ENCODE measurements around the gene TRAPPC10. TPM values are rescaled to one million over a fixed set of nuclear protein-coding genes. Genes with fewer than 3 reads are reported as not detected.

The TRAPPC10 gene
- total RNA-seq, 1 donor from 2014 or later: 30.9 TPM

DNA sequence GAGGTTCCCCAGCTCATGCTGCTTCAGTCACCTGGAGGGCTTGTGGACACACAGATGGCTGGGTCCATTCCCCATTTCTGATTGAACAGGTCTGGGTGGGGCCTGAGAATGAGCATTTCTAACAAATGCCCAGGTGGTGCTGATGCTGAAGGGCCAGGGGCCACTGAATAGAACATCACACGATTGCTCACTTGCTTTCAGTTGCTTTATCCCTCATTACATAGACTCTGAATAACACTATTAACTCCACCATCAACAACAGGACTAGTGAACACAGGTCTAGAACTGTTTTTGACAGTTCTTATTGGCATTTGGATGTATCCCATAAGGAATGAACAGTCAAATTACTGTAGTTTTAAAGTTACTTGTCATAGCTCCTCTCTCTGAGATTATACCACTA, 12.1 kb downstream of the TRAPPC10 start:
- H3K27me3 ChIP-seq (ENCODE audit: control insufficient read depth, insufficient read depth, low read length): no peaks in the 10 kb centered on the region
- no peak overlapping the region for H3K4me3 ChIP-seq (ENCODE audit: low read depth, low read length)
- TF ChIP-seq, protein P1, sequence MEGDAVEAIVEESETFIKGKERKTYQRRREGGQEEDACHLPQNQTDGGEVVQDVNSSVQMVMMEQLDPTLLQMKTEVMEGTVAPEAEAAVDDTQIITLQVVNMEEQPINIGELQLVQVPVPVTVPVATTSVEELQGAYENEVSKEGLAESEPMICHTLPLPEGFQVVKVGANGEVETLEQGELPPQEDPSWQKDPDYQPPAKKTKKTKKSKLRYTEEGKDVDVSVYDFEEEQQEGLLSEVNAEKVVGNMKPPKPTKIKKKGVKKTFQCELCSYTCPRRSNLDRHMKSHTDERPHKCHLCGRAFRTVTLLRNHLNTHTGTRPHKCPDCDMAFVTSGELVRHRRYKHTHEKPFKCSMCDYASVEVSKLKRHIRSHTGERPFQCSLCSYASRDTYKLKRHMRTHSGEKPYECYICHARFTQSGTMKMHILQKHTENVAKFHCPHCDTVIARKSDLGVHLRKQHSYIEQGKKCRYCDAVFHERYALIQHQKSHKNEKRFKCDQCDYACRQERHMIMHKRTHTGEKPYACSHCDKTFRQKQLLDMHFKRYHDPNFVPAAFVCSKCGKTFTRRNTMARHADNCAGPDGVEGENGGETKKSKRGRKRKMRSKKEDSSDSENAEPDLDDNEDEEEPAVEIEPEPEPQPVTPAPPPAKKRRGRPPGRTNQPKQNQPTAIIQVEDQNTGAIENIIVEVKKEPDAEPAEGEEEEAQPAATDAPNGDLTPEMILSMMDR (IDR thresholded peaks at IDR 0.05; ENCODE audit: insufficient read depth, low read length, poor library complexity, severe bottlenecking): no peak
- H3K36me3 ChIP-seq (ENCODE audit: control insufficient read depth, insufficient read depth, low read length): no peaks in the 10 kb centered on the region
- no peak for DNase-seq (ENCODE audit: low read depth)

GRCh38 chr21:44024887-44025353, 12.8 kb downstream of the TRAPPC10 start:
- no peak for DNase-seq (ENCODE audit: low read depth)

GRCh38 chr21:44027607-44028286, 15.6 kb downstream of the TRAPPC10 start:
- DNase-seq (ENCODE audit: low read depth): no peak
- Histone ChIP-seq H3K27me3 (ENCODE audit: control insufficient read depth, insufficient read depth, low read length) (no peaks in the 10 kb centered on the region), H3K4me3 (ENCODE audit: low read depth, low read length) (no peak overlapping the region), H3K36me3 (ENCODE audit: control insufficient read depth, insufficient read depth, low read length) (no peaks in the 10 kb centered on the region)
- TF ChIP-seq, protein P1 (IDR thresholded peaks at IDR 0.05; ENCODE audit: insufficient read depth, low read length, poor library complexity, severe bottlenecking): no peak

More at GRCh38 chr21:44024887-44025353, 12.8 kb downstream of the TRAPPC10 start:
- TF ChIP-seq, protein P1 (IDR thresholded peaks at IDR 0.05; ENCODE audit: insufficient read depth, low read length, poor library complexity, severe bottlenecking): no peak
- no peaks in the 10 kb centered on the region for H3K36me3 ChIP-seq (ENCODE audit: control insufficient read depth, insufficient read depth, low read length)
- H3K4me3 ChIP-seq (ENCODE audit: low read depth, low read length): no peak overlapping the region
- no peaks in the 10 kb centered on the region for H3K27me3 ChIP-seq (ENCODE audit: control insufficient read depth, insufficient read depth, low read length)

GRCh38 chr21:44028287-44028659, 16.2 kb downstream of the TRAPPC10 start:
- no peak for DNase-seq (ENCODE audit: low read depth)
- H3K4me3 ChIP-seq (ENCODE audit: low read depth, low read length): no peak overlapping the region

DNA sequence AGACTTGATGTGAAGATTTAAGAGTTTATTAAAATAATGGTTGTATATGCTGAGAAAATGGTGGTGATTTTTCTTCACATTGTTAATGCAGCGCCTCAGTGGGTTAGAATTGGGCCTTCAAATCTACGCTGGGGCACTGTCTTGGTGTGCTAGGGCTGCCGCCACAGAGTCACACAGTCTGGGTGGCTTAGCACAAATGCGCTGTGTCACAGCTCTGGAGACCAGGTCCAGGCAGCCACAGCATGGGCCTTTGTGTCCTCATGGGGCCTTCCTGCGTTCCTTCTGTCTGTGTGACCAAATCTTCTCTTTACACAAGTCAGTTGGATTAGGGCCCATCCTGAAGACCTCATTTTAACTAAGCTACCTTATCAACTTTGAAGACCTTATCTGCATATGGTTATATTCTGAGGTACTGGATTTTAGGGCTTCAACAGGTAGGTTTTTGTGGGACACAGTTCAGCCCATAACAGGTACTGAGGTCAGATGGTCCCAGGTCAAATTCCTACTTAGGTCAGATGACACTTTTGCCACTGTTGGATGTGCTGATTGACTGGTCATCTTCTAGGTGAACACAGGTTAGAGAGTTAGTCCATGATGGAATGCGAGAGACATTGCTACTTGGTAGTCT, 17.5 kb downstream of the TRAPPC10 start:
- TF ChIP-seq, protein P1 (IDR thresholded peaks at IDR 0.05; ENCODE audit: insufficient read depth, low read length, poor library complexity, severe bottlenecking): no peak
- no peaks in the 10 kb centered on the region for H3K27me3 ChIP-seq (ENCODE audit: control insufficient read depth, insufficient read depth, low read length)

More at GRCh38 chr21:44028287-44028659, 16.2 kb downstream of the TRAPPC10 start:
- TF ChIP-seq, protein P1 (IDR thresholded peaks at IDR 0.05; ENCODE audit: insufficient read depth, low read length, poor library complexity, severe bottlenecking): no peak
- H3K36me3 ChIP-seq (ENCODE audit: control insufficient read depth, insufficient read depth, low read length): no peaks in the 10 kb centered on the region
- H3K27me3 ChIP-seq (ENCODE audit: control insufficient read depth, insufficient read depth, low read length): no peaks in the 10 kb centered on the region

More for the DNA sequence above, 17.5 kb downstream of the TRAPPC10 start:
- Histone ChIP-seq H3K36me3 (ENCODE audit: control insufficient read depth, insufficient read depth, low read length) (peaks cover 1% of the 10 kb centered on the region), H3K4me3 (ENCODE audit: low read depth, low read length) (no peak overlapping the region)
- no peak for DNase-seq (ENCODE audit: low read depth)
